Chondrocyte (in vitro differentiated cells): Measurements from ENCODE around the gene ST8SIA6. TPM values are rescaled to one million over a fixed set of nuclear protein-coding genes. Genes with fewer than 3 reads are reported as not detected.
"Not testable (repeated sequence)": the region's sequence is repeated elsewhere in the genome, so short reads cannot be mapped to it uniquely, and the experiment has no call there.

Experiments
- DNase-seq: peaks from one replicate; pipeline ENCODE4 v3.0.0; 2021; ENCODE audit warnings: mixed read lengths, low spot score
- H3K27ac Mint-ChIP-seq: one replicate; pipeline ENCODE4 v1.8.0; 2021; ENCODE audit warnings: mild to moderate bottlenecking, moderate library complexity, mixed read lengths; ENCODE audit not compliant: unreplicated experiment
- H3K27me3 Mint-ChIP-seq: 2 replicates; pipeline ENCODE4 v1.8.0; 2021; ENCODE audit warnings: low read depth, mixed read lengths
- H3K36me3 Mint-ChIP-seq: 2 replicates; pipeline ENCODE4 v1.8.0; 2021; ENCODE audit warnings: low read depth, mixed read lengths
- H3K4me1 Mint-ChIP-seq: 2 replicates; pipeline ENCODE4 v1.8.0; 2021; ENCODE audit warnings: low read depth, mild to moderate bottlenecking, mixed read lengths
- H3K4me3 Mint-ChIP-seq: one replicate; pipeline ENCODE4 v1.8.0; 2021; ENCODE audit warnings: mild to moderate bottlenecking, moderate library complexity, mixed read lengths; ENCODE audit not compliant: unreplicated experiment
- H3K9me3 Mint-ChIP-seq: 2 replicates; pipeline ENCODE4 v1.8.0; 2021; ENCODE audit warnings: low read depth, mixed read lengths
- total RNA-seq: library from RNA; stranded (reverse); gene quantifications from 3 replicates; pipeline ENCODE4 v1.2.1, GENCODE V29; 2021
- TF ChIP-seq, protein P1 (sequence below): fragments of 200-600 bp; sonication (generic); IDR thresholded peaks from 2 replicates; pipeline ENCODE4 v1.5.0; 2021; ENCODE audit warnings: antibody characterized with exemption, mild to moderate bottlenecking, moderate library complexity

ST8SIA6 gene
- total RNA-seq, 1 donor from 2014 or later = not detected

DNA sequence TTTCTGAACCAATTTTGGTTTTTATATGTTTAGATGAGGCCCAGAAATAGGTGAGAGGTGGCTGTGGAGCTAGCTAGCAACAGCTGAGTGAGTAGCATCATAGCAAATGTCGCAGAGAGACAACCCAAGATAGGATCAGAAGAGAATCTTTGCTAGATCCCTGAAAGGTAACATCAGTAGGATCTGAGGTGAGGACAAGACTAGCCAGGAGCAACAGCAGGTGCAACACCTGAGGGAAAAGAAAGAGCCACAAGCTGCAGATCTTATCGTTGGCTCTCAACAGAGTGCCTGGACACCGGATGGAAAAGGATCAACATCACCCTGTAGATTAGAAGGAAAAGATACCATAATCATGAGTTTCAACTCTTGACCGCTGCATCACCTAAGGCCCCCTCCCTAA is 4.4 kb downstream of the ST8SIA6 start:
- Mint-ChIP-seq H3K4me1 (peaks cover 14% of the 10 kb centered on the region), H3K36me3 (peaks cover 14% of the 10 kb centered on the region), H3K27ac (no peak overlapping the region), H3K4me3 (no peak overlapping the region), H3K9me3 (peaks cover 16% of the 10 kb centered on the region), H3K27me3 (peaks cover 16% of the 10 kb centered on the region)
- no peak for DNase-seq
- TF ChIP-seq, protein P1, sequence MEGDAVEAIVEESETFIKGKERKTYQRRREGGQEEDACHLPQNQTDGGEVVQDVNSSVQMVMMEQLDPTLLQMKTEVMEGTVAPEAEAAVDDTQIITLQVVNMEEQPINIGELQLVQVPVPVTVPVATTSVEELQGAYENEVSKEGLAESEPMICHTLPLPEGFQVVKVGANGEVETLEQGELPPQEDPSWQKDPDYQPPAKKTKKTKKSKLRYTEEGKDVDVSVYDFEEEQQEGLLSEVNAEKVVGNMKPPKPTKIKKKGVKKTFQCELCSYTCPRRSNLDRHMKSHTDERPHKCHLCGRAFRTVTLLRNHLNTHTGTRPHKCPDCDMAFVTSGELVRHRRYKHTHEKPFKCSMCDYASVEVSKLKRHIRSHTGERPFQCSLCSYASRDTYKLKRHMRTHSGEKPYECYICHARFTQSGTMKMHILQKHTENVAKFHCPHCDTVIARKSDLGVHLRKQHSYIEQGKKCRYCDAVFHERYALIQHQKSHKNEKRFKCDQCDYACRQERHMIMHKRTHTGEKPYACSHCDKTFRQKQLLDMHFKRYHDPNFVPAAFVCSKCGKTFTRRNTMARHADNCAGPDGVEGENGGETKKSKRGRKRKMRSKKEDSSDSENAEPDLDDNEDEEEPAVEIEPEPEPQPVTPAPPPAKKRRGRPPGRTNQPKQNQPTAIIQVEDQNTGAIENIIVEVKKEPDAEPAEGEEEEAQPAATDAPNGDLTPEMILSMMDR = no peak

DNA sequence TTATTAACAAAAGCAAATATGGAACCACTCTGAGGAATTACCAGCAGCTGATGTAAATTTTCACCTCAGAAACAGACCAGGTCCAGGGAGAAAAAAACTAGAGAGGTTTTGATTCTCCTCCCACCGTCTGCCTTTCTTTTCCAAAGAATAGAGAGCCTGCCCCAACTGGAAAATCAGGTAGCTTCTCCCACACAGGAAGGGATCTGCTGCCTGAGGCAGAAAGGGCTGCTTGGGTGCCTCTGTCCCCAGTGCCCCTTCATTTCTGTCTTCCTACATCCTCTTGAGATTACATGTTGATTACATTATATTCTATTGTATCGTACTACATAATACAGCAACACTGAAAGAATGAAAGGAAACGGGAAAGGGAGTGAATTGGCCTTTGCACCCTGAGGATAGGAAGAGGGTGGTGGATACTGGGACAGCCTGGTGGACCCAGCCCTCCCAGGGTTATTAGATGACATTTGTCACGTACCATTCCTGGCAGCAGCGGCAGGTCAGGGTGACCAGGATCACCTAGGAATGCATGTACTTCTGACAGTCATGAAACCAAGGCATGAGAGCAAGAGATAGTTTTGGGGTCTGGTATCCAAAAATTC is 8.9 kb downstream of the ST8SIA6 start:
- DNase-seq = no peak
- peaks cover 16% of the 10 kb centered on the region for H3K9me3 Mint-ChIP-seq
- no peak overlapping the region for H3K27ac Mint-ChIP-seq
- H3K36me3 Mint-ChIP-seq = peaks cover 14% of the 10 kb centered on the region
- H3K4me1 Mint-ChIP-seq = no peaks in the 10 kb centered on the region
- TF ChIP-seq, protein P1 = no peak
- peaks cover 25% of the 10 kb centered on the region for H3K27me3 Mint-ChIP-seq
- H3K4me3 Mint-ChIP-seq = no peak overlapping the region

DNA sequence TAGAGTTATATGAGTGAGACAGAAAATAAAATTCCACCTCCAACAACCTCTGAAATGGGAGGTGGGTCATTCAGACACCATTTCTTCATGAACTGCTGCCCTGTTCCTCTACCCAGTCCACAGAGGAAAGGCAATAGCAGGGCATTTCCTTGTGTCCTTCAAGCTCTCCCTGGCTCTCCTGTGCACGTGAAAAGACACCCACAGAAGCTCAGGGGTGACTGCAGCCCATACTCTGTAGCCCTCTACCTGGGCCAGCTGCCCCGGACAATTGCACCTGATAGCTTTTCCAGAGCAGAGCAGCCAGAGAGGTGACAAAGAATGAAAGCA is 10.0 kb downstream of the ST8SIA6 start:
- Mint-ChIP-seq H3K36me3 (peaks cover 6% of the 10 kb centered on the region), H3K4me1 (no peaks in the 10 kb centered on the region), H3K27ac (no peak overlapping the region), H3K9me3 (peaks cover 8% of the 10 kb centered on the region), H3K4me3 (no peak overlapping the region), H3K27me3 (peaks cover 29% of the 10 kb centered on the region)
- DNase-seq = no peak
- TF ChIP-seq, protein P1 = no peak

DNA sequence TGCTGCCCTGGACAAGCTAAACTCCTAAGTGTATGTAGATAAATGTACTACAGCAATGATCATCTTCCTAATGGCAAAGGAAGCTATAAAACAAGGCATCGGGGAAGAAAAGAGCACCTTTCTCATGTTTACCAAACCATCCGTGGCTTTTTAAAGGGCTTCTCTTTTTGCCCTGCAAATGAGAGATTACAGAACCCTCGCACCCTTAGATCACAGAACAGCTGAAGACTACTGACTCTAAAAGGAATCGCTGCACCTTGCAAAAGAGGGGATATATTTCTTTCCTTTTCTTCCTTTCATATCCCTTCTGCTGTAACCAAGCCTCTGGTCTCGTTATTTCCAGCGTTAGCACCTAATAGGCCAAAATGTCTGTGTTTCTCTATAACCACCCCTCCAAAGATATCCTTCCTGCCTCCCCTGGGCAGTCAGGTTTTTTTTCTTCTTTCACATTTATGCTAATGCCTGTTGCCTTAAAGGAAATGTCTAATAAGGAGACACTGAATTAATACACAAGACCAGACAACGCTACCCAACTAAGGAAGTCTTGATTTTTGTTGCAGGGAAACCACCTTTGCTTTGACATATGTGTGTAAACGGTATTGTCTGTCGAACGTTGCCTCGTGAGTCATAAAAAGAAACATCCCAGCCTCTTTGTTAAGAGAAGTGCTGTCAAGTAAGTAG is 10.5 kb downstream of the ST8SIA6 start:
- no peak overlapping the region for H3K4me3 Mint-ChIP-seq
- peaks cover 5% of the 10 kb centered on the region for H3K36me3 Mint-ChIP-seq
- no peak overlapping the region for H3K27ac Mint-ChIP-seq
- H3K27me3 Mint-ChIP-seq = peaks cover 32% of the 10 kb centered on the region
- TF ChIP-seq, protein P1 = no peak
- H3K4me1 Mint-ChIP-seq = no peaks in the 10 kb centered on the region
- H3K9me3 Mint-ChIP-seq = peaks cover 5% of the 10 kb centered on the region
- no peak for DNase-seq

DNA sequence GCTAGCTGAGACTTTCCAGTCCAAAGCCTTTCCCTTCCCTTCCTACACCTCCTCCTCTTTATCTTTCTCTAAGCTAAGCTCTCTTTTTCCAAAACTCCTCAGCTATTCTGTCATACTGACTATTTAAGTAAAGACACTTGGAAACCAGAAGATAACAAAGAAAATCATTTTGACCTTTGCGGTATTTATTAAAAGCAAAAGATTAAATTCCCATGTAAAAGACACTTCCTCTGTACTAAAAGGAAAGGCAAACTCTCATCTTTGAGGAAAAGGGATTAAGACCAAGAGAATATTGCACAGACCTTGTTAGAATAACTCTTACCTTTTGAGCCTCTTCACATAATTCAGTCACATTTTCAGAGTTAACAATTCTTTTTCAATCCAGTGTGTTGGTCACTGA is 15.8 kb downstream of the ST8SIA6 start:
- Mint-ChIP-seq H3K27me3 (peaks cover 17% of the 10 kb centered on the region), H3K36me3 (no peaks in the 10 kb centered on the region), H3K4me3 (no peak overlapping the region)

DNA sequence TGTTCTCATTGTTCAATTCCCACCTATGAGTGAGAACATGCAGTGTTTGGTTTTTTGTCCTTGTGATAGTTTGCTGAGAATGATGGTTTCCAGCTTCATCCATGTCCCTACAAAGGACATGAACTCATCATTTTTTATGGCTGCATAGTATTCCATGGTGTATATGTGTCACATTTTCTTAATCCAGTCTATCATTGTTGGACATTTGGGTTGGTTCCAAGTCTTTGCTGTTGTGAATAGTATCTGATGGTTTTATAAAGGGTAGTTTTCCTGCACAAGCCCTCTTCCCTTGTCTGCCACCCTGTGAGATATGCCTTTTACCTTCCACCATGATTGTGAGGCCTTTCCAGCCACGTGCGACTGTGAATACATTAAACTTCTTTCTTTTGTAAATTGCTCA is 17.8 kb downstream of the ST8SIA6 start:
- H3K4me3 Mint-ChIP-seq = not testable (repeated sequence)

More for the DNA sequence above, 15.8 kb downstream of the ST8SIA6 start:
- DNase-seq = no peak
- Mint-ChIP-seq H3K27ac (no peak overlapping the region), H3K9me3 (no peaks in the 10 kb centered on the region), H3K4me1 (no peaks in the 10 kb centered on the region)
- TF ChIP-seq, protein P1 = no peak

More for the DNA sequence above, 17.8 kb downstream of the ST8SIA6 start:
- DNase-seq, H3K36me3 Mint-ChIP-seq, H3K9me3 Mint-ChIP-seq, H3K4me1 Mint-ChIP-seq, H3K27ac Mint-ChIP-seq: not testable (repeated sequence)
- H3K27me3 Mint-ChIP-seq = peaks cover 14% of the 10 kb centered on the region
